Heart right ventricle (tissue), 16 donors: ENCODE results near the gene C1orf53. TPM values are rescaled to one million over a fixed set of nuclear protein-coding genes. Genes with fewer than 3 reads are reported as not detected.

Experiments
- ATAC-seq, 8 donors: fragments of 200-7000 bp; cut with Tn5 transposase; one replicate each; pipeline ENCODE4 v1.9.1; 2020; ENCODE audit warnings: mild to moderate bottlenecking in 8 of 8, moderate library complexity in 8 of 8, moderate number of reproducible peaks in 1 of 8
- DNase-seq, 2 donors: peaks; one replicate each; pipeline ENCODE4 v3.0.0-alpha.2; 2020
- H3K27ac ChIP-seq, 10 donors: fragments of 200-600 bp; sonication (generic) in 2 of 10; one replicate each; pipeline versions ENCODE4 v1.5.0 to v1.8.0; 2020 to 2022; ENCODE audit warnings: mild to moderate bottlenecking in 3 of 10
- H3K27me3 ChIP-seq, 7 donors: fragments of 200-600 bp; one replicate each; pipeline ENCODE4 v1.8.0; 2021 to 2022; ENCODE audit warnings: mild to moderate bottlenecking in 2 of 7
- H3K36me3 ChIP-seq, 9 donors: fragments of 200-600 bp; sonication (generic) in 1 of 9; one replicate each; pipeline versions ENCODE4 v1.5.0 to v1.8.0; 2020 to 2022; ENCODE audit warnings: mild to moderate bottlenecking in 2 of 9
- H3K4me1 ChIP-seq, 9 donors: fragments of 200-600 bp; sonication (generic) in 1 of 9; one replicate each; pipeline versions ENCODE4 v1.5.0 to v1.8.0; 2020 to 2022; ENCODE audit warnings: mild to moderate bottlenecking in 4 of 9
- H3K4me3 ChIP-seq, 10 donors: fragments of 200-600 bp; sonication (generic) in 2 of 10; one replicate each; pipeline versions ENCODE4 v1.5.0 to v1.8.0; 2020 to 2022; ENCODE audit warnings: mild to moderate bottlenecking in 7 of 10, moderate library complexity in 2 of 10
- H3K9me3 ChIP-seq, 11 donors: fragments of 200-600 bp in 10 of 11; sonication (generic) in 2 of 11; one replicate each; pipeline versions ENCODE4 v1.5.0 to v1.8.0; 2013 to 2022; ENCODE audit warnings: mild to moderate bottlenecking in 2 of 11, control low read depth in 1 of 11, moderate library complexity in 1 of 11
- CTCF ChIP-seq, 9 donors: fragments of 200-600 bp; sonication (generic) in 2 of 9; IDR thresholded peaks; one replicate each; pipeline versions ENCODE4 v1.5.0 to v1.8.0; 2021 to 2022; ENCODE audit warnings: antibody characterized with exemption in 9 of 9, mild to moderate bottlenecking in 5 of 9, moderate library complexity in 1 of 9
- WGBS, 2 donors: extraction: QIAGEN DNeasy Blood & Tissue Kit; methylation state at CpG; one replicate each; pipeline ENCODE4 v1.1.7; 2013; ENCODE audit warnings: inconsistent platforms in 1 of 2; 5-methylcytosine and 5-hydroxymethylcytosine counted together
- intact Hi-C, 10 donors: fragments of 100-400 bp; cut with DNase I; formaldehyde crosslinking; loops; one replicate each; pipeline versions ENCODE4 v1.11.1 to v1.14.2; 2022
- polyA plus RNA-seq, 2 donors: library from polyadenylated mRNA; stranded (reverse); fragments of 200-250 nt; gene quantifications; one replicate each; pipeline ENCODE4 v1.2.3, GENCODE V29; 2013
- total RNA-seq, 10 donors: library from RNA; stranded (reverse); fragmentation: NEBNext Ultra II Directional in 3 of 10; extraction: Animal tissue kit (Norgen Biotek cat#: 25700) in 3 of 10; gene quantifications; one replicate each; pipeline versions ENCODE4 v1.2.1 to v1.2.4, GENCODE V29; 2021 to 2023
- donor health status: Arrhythmogenic right ventricular cardiomyopathy.
- donor health status: ischemic (EF 13 %, LVEDD 7.1; RV severe dilation, severe dysfunction).
- donor health status: healthy with polysubstance abuse.
- donor health status: DM: no; HTN: yes; CAD: no.
- donor health status: DM: no; HTN: no; CAD: no.
- donor health status: ischemic (EF 25% LVEDD 6.9; RV normal size, moderate dysfunction).
- donor health status: ischemic (EF 25% LVEDD 5.7; RV mildly dilated, moderate dysfunction).
- donor health status: healthy.
- donor health status: DM: yes; HTN: yes; CAD: no.
- donor health status: Ischemic cardiomyopathy.
- donor health status: ischemic (EF 35%, LVEDD 5.7; RV mildly dilated, moderate dysfunction).
- donor health status: nonischemic (EF 11% LVEDD 7.7; RV severe dilation, severe dysfunction).
- donor health status: DM: yes; HTN: yes; CAD: no.
- donor health status: PGD.
- donor health status: ischemic (EF 29% LVEDD 5.4; RV normal size, mild dysfunction).
- donor health status: nonischemic (EF 23%, LVEDD 6.1; RV moderate dilation, normal function).

Gene C1orf53
- total and polyA plus RNA-seq, 12 donors, result 2.9 to 10.7 (median 5.9) TPM

GRCh38 chr1:197911111-197911856, 8.9 kb downstream of the C1orf53 start:
- H3K27ac ChIP-seq, result no peak overlapping the region
- no peaks in the 10 kb centered on the region for H3K9me3 ChIP-seq
- intact Hi-C loops, result no loop called here
- peaks cover 8 to 67% (median 44%) of the 10 kb centered on the region in 9 donors for H3K4me1 ChIP-seq
- peak overlapping the region in 5 of 10 donors; percentile 4 to 18 (median 13) for H3K4me3 ChIP-seq
- no peak for TF ChIP-seq CTCF (IDR thresholded peaks at IDR 0.05)
- peaks cover 55 to 100% (median 99%) of the 10 kb centered on the region in 7 donors for H3K27me3 ChIP-seq
- H3K36me3 ChIP-seq, result no peaks in the 10 kb centered on the region
- ATAC-seq (no peak), DNase-seq (no peak)
- WGBS, 2 donors, result 1% methylated on average over 47 of the region's 47 CpGs

GRCh38 chr1:197911857-197912696, 9.6 kb downstream of the C1orf53 start:
- Histone ChIP-seq H3K4me3 (peak overlapping the region in 4 of 10 donors; percentile 5 to 26 (median 15)), H3K9me3 (no peaks in the 10 kb centered on the region), H3K4me1 (peaks cover 8 to 75% (median 50%) of the 10 kb centered on the region in 9 donors), H3K27ac (no peak overlapping the region), H3K27me3 (peaks cover 63 to 100% (median 100%) of the 10 kb centered on the region in 7 donors), H3K36me3 (no peaks in the 10 kb centered on the region)
- intact Hi-C loops, result no loop called here
- ATAC-seq (no peak), DNase-seq (no peak)
- WGBS, 2 donors, result 3 to 4% methylated on average over 46 of the region's 46 CpGs
- TF ChIP-seq CTCF (IDR thresholded peaks at IDR 0.05), result no peak

GRCh38 chr1:197912739-197913494, 10.5 kb downstream of the C1orf53 start:
- intact Hi-C loops, result no loop called here
- H3K36me3 ChIP-seq, result no peaks in the 10 kb centered on the region
- no peak overlapping the region for H3K27ac ChIP-seq
- no peaks in the 10 kb centered on the region for H3K9me3 ChIP-seq
- DNase-seq, result no peak
- H3K4me3 ChIP-seq, result peak overlapping the region in 3 of 10 donors; percentile 12 to 19 (median 18)
- ATAC-seq, result no peak
- no peak for TF ChIP-seq CTCF (IDR thresholded peaks at IDR 0.05)
- H3K27me3 ChIP-seq, result peaks cover 71 to 100% (median 100%) of the 10 kb centered on the region in 7 donors
- H3K4me1 ChIP-seq, result peaks cover 12 to 84% (median 59%) of the 10 kb centered on the region in 9 donors
- WGBS, 2 donors, result 9 to 14% methylated on average over 32 of the region's 32 CpGs
